Iris pigment epithelial cell (primary cell): ENCODE results near the gene ADTRP.
"Not testable (repeated sequence)": the region's sequence is repeated elsewhere in the genome, so short reads cannot be mapped to it uniquely, and the experiment has no call there.

Source experiments
- DNase-seq: peaks from one replicate; pipeline ENCODE4 v3.0.0-alpha.2; 2011; ENCODE audit warnings: low read depth

Gene ADTRP

DNA sequence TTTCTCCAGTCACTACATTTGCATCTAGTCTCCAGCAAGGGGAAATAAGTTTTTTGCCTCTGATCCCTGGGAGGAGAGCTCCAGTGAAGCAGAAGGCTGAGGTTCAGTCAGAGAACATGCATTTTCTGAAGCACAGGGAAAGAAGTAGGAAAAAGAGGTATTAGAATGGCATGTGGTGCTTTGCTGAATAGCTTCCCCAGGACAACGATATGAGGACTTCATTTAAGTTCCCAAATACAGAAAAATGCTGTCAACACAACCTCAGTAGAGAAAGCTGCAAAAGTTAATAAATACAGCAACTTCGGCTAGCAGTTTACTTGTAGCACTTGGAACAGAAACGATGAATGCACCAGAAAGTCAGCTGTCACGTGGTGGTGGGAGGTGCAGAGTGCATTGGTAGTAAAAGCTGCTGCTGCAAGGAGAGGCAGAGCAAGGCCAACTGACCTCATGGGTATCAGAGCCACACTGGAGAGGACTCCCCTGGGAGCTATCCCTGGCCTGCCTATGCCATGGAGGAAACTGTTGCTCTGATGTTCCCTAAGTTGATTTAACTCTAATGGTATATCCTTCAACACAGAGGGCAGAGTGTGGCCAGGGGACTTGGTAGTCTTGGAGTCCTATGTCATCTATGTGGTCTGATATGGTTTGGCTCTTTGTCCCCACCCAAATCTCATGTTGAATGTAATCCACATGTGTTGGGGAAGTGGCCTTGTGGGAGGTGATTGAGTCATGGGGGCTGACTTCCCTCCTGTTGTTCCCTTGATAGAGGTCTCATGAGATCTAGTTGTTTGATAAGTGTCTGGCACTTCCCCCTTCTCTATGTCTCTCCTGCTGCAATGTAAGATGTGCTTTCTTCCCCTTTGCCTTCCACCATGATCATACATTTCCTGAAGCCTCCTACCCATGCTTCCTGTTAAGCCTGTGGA is 85.9 kb downstream of the ADTRP start:
- DNase-seq = no peak

DNA sequence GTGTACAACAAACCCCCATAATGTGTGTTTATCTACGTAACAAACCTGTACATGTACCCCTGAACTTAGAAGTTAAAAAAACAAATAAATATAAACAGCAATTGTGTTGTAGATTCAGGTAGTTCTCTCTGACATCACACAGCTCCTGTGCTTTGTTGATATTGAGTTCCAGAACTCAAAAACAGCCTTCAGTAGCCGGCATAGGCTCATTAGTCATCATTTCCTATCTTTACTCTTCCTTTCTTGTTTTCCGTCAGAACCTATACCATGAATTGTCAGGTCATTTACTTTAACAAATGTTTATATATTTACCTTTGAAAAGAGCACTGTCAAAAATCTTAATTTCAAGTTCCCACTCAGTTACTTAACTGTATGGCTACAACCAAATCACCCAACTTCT is 88.8 kb downstream of the ADTRP start:
- peak; percentile 43 for DNase-seq

DNA sequence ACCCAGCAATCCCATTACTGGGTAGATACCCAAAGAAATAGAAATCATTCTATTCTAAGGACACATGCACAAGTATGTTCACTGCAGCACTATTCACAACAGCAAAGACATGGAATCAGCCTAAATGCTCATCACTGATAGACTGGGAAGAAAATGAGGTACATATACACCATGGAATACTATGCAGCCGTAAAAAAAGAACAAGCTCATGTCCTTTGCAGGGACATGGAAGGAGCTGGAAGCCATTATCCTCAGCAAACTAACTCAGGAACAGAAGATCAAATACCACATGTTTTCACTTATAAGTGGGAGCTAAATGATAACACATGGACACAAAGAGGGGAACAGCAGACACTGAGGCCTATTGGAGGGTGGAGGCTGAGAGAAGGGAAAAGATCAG is 89.2 kb downstream of the ADTRP start:
- not testable (repeated sequence) for DNase-seq

DNA sequence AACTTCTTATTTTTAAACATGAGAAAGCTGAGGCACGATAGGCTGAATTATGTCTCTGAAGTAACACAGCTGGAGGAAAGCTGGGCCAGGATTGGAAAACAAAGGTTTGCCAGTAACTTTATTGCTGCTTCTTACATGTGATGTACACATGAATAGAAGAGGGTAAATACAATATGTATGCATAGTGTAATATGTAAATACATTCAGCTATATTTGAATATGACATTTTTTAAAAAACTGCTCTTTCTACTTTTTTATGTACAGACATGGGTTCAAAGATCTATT is 90.2 kb downstream of the ADTRP start:
- no peak for DNase-seq

DNA sequence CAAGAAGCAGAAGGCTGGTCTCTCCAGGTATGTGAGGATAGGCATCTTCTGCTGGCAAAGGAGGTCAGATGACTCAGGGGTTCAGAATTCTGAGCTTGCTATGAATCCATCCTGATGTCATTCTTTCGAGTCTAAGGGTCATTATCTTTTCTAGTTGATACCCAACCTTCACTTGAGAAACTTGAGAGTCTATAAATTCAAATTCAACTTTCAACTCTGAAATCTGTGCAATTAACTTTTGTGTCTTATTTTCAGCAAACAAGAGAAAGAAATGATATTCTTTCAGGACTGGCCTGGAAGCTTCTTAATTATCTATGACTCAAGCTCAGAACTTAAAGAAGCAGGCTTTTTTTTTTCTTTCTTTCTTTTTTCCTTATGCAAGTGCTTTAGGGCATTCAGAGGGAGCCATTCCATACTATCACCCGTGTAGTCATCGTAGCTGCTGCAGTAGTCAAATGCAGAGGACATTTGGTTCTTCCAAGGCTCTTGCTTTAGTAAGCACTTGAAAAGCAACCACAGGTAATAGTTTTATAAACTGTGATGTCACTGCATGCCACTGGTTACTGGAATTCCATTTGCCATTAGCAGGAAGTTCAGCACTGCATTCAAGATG is 93.0 kb downstream of the ADTRP start:
- DNase-seq = peak; percentile 72

DNA sequence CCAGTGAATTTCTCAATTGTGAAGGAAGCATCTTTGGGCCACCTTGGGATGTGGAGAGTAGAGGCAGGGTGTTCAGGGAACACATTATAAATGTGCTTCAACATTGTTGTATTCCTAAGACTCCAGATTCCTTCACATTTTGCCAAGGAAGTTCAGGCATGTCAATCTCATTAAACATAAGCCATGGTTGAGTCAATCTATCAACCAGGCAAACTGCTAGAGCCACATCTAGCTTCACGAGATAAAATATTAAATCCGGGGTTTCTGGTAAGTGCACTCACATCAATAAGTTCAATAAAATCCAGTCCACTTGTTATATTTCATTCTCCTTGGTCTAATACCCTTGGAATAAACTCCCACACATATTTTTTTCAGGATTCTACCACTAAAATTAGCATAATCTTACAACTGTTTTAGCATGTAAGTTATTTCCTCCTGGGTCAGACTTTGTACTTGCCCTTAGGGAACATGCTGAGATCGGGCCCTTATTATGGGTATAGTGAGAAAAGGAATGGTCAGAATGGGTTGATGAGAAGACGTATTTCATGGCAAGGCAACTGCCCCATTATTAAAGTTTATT is 93.6 kb downstream of the ADTRP start:
- DNase-seq = no peak

DNA sequence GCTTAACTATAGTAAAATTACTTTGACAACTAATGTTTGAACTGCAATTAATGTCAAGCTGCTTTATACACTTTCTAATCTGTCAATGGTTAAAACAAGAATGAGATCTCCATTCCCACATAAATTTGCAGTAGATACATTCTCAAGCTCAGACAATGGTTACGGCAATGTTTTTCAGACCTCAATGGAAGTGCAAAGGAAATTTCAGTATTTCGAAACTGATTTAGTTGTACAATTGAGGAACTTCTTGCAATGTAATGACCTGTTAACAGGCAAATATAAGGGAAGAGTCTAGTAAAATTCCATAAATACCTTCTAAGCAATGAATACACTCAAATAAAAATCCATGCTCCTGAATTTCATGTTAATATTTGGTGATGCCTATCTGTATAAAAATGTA is 94.7 kb downstream of the ADTRP start:
- no peak for DNase-seq

DNA sequence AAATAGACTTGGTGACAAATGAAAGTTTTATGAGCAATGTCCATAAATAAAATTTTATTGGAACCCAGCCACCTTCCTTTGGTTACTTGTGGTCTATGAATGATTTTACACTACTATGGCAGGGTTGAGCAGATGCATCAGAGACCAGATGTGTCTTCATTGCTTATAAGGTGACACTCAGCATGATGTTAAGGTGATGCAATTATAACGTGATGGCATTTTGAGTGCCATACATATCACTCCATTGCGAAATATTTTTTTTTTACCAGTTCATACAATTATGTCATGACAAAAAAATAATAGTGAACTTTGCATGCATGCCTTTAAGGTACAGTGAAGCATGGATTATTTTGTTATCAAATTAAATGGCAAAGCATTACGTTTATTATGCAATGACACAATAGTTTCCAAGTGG is 96.0 kb downstream of the ADTRP start:
- DNase-seq = no peak

DNA sequence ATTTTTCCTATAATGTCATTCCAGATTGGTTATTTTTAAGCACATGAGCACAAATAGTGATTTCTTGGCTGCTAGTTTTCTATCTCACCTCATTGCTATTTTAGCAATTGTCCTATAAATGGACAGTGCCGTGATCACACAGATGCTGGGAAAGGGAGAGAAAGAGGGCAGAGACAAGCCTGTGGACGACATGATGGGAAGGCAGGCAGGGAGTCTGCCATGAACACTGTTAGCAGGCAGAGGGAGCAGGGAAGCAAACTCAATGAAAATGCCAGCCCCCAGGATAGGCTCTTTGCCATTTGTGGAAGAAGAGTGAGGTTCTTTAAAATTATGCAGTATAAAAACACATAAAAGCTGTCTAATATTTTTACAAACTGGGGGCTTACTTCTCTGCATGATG is 96.8 kb downstream of the ADTRP start:
- DNase-seq = no peak

DNA sequence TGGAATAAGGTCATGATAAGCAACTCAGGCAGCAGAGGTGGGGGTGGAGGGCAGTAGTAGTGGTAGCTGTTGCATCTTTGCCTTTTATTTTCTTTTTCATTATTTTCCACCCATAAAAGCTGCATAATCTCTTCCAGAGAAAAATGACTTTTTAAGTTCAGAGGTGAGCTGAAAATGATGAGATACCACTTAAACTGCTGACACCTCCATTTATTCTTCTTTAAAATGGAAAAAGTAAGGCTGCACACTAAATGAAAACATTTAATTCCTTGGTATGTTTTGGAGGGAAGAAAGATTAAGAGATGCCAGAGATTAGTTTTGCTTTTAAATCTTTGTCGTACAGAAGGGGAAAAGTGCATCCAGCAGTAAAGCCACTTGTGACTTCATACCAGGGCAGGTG is 97.2 kb downstream of the ADTRP start:
- no peak for DNase-seq

DNA sequence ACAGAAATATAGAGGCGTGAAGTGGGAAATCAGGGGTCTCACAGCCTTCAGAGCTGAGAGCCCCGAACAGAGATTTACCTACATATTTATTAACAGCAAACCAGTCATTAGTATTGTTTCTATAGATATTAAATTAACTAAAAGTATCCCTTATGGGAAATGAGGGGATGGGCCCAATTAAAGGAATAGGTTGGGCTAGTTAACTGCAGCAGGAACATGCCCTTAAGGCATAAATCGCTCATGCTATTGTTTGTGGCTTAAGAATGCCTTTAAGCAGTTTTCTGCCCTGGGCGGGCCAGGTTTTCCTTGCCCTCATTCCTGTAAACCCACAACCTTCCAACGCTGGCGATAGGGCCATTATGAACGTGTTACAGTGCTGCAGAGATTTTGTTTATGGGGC is 98.1 kb downstream of the ADTRP start:
- DNase-seq = not testable (repeated sequence)

DNA sequence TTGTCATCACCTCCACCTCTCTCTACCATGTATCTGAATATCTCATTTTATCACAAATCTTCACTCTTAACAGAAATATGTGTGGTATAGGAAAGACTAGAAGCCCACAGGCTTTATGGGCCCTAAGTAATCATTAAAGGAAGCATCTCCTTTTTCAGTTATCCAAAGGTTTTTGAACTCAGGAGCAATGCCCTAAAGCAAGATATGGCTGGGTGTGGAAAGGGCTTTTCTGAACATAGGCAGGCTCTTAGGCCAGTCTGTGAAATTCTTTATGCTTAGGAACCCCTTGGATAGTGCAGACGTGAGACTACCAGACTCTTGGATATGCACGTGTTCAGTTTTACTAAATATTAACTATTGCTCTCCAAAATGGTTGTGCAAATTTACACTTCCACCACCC is 99.5 kb downstream of the ADTRP start:
- DNase-seq = no peak

DNA sequence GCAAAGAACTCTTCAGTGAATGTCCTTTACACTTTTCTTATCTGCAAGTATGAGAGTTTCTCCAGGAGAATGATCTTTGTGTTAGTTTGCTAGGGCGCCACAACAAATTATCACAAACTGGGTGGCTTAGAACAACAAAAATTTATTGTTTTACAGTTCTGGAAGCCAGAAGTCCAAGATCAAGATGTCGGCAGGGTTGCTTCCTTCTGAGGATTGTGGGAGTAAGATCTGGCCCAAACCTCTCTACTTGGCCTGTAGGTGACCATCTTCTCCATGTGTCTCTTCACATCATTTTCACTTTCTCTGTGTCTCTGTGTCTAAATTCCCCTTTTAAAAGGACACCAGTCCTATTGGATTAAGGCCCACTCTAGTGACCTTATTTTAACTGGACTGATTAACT is 103.0 kb downstream of the ADTRP start:
- no peak for DNase-seq

DNA sequence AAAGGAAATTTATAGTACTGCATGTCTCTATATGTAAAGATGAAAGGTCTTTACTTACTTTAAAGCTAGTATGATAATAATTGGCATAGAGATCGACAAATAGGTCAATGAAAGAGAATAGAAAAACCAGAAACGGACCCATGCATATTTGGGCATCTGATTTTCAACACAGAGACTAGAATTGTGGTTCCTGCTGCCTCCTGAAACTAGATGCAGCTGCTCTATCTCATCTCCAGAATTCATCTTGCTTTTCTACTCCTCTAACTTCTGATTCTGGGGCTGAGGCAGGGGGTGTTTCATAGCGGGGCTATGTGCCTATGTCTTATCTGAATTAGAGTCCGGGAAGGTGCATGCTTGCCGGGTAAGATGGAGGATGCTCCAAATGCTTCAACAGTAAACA is 105.9 kb downstream of the ADTRP start:
- no peak for DNase-seq

DNA sequence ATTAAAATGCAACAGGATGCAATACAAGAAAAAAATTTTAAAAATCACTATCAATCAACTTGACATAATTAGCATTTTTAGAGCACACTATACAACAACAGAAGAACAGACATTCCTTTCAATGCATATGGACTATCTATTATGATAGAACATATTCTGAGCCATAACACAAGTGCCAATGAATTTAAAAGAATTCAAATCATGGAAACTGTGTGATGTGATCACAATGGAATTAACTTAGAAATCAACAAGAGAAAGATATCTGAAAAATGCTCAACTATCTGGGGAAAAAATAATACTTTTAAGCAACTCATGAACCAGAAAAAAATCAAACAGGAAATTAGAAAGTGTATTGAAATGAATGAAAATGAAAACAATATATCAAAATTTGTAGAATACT is 106.3 kb downstream of the ADTRP start:
- DNase-seq = peak; percentile 29

DNA sequence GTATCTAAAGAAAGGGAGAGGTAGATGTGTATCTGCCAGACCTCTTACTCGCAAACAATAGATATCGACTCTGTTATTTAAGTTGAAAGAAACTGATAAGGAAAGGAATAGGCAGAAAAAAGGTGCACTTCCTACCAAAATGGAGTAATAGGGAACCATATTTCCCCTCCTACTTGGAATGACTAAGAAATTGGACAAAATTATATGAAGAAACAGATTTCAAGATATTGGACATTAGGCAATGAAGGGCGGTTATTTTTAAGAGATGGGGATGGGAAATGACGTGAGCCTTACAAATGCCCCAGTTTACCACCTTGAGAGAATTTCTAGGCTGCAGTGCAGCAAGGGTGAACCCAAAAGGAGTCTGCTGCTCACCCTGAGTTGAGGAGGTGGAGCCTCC is 108.9 kb downstream of the ADTRP start:
- DNase-seq = no peak

DNA sequence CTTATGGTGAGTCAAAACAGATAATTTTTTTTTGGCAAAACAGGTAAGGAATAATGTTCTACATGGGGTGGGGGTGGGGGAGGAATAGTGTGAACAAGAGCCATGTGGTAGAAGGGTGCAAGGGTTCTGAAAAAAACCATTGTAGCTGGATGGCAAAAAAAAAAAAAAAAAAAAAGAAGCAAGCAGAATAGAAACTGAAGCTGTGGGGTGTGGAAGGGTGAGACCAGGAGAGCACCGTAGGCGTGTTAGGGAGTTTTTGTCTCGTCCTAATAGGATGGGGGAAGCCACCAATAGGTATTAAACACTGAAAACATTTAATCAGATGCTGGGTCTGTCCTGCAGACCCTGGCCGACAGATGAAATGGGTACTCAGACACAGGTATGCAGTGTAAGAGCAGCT is 110.1 kb downstream of the ADTRP start:
- no peak for DNase-seq

DNA sequence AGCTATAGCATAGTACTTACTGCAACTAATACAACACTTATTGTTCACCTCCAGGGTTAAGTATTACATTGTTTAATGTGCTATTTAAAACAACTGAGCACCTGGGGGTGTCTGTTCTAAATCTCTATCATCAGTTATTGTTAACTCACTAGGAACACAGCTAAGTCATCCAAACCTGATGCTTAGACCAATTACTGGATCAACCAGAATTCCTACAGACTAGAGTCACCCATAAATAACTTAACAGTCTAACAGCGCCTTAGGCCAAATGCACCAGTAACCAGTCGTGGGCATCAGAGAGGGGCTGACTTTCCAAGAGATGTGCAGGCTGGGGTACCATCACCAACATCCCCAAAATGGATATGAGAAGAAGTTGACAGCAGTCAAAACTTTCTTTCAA is 110.7 kb downstream of the ADTRP start:
- no peak for DNase-seq

DNA sequence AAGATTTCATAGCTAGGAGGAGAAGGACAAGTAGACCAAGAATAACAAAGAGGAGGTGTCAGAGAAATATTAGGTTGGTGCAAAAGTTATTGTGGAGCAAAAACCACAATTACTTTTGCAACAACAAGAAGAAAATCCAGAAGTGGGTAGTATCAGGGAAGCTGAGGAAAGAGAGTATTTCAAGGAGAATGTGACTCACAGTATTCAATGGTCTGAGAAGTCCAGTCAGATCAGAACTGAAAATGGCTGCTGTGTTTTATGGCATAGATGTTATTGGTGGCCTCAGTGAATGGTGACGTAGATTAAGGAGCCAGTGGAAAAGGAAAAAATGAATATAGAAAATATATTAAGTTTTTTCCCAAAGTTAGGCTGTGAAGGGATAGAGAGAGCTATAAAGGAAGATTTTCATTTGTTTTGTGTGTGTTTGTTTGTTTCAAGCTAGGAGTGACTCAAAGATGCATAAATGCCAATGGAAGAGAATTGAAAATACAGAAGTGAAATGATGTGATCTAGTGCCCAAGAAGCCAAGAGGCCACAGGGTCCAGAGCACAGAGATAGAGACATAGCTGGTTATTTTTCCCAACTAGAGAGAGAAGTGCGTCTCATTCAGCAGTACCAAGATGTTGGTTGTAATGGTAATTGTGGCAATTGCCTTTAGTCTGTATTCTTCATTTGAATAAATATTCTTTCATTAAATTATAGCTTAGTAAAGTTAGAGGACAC is 112.8 kb downstream of the ADTRP start:
- no peak for DNase-seq
